DMS153 treated with DMSO at 0.1 percent for 48 hours (cell line): ENCODE measurements around the gene CTBP2.
A peak's percentile ranks its signal among the peaks of the same experiment; 100 is the strongest.
"Not testable (repeated sequence)": the region's sequence is repeated elsewhere in the genome, so short reads cannot be mapped to it uniquely, and the experiment has no call there.

ENCODE experiments used
- DNase-seq: peaks from one replicate; lab custom pipeline; 2025; ENCODE audit not compliant: unreplicated experiment; lab: John Stamatoyannopoulos, UW

The CTBP2 gene

GRCh38 chr10:125186431-125187170, 26.2 kb upstream of the CTBP2 start:
- no peak for DNase-seq

GRCh38 chr10:125179107-125179506, 18.7 kb upstream of the CTBP2 start:
- not testable (repeated sequence) for DNase-seq

- DNase-seq = no peak
Observed at GRCh38 chr10:125177641-125178640, 17.6 kb upstream of the CTBP2 start.

GRCh38 chr10:125175807-125176206, 15.4 kb upstream of the CTBP2 start:
- DNase-seq = no peak

GRCh38 chr10:125174360-125174759, 14.0 kb upstream of the CTBP2 start:
- no peak for DNase-seq

- DNase-seq = no peak
Observed at GRCh38 chr10:125172694-125173093, 12.3 kb upstream of the CTBP2 start.

GRCh38 chr10:125171402-125172306, 11.3 kb upstream of the CTBP2 start:
- no peak for DNase-seq

GRCh38 chr10:125169915-125170314, 9.6 kb upstream of the CTBP2 start:
- DNase-seq = no peak

GRCh38 chr10:125169279-125169678, 8.9 kb upstream of the CTBP2 start:
- no peak for DNase-seq

- DNase-seq = no peak
Observed at GRCh38 chr10:125166658-125167057, 6.3 kb upstream of the CTBP2 start.

GRCh38 chr10:125165584-125166573, 5.5 kb upstream of the CTBP2 start:
- DNase-seq = no peak

GRCh38 chr10:125164421-125164820, 4.1 kb upstream of the CTBP2 start:
- no peak for DNase-seq

- no peak for DNase-seq
Observed at GRCh38 chr10:125163803-125164202, 3.4 kb upstream of the CTBP2 start.

GRCh38 chr10:125163312-125163711, 2.9 kb upstream of the CTBP2 start:
- not testable (repeated sequence) for DNase-seq

GRCh38 chr10:125162120-125162931, 2.0 kb upstream of the CTBP2 start:
- DNase-seq = no peak

- no peak for DNase-seq
Observed at GRCh38 chr10:125161707-125162119, 1.4 kb upstream of the CTBP2 start.

GRCh38 chr10:125160856-125161706, 718 bp upstream of the CTBP2 start:
- DNase-seq = peak; percentile 60

- DNase-seq = no peak
Observed at GRCh38 chr10:125159486-125159931, 854 bp downstream of the CTBP2 start.
